Fibroblast of the aortic adventitia (primary cell): ENCODE measurements around the gene AUTS2. TPM values are rescaled to one million over a fixed set of nuclear protein-coding genes. Genes with fewer than 3 reads are reported as not detected.

Experiments
- DNase-seq: peaks from one replicate; pipeline ENCODE4 v3.0.0-alpha.2; 2010; ENCODE audit warnings: low read depth
- H3K4me3 ChIP-seq: 2 replicates; pipeline ENCODE4 v1.5.1; 2011; ENCODE audit warnings: low read depth, mild to moderate bottlenecking, control low read depth, low read length, moderate library complexity
- total RNA-seq: library from RNA; depleted of rRNA; stranded (reverse); fragments of >200 nt; gene quantifications from 2 replicates; pipeline ENCODE4 v1.2.3, GENCODE V29; 2012; ENCODE audit warnings: low replicate concordance
- TF ChIP-seq, protein P1 (sequence below): IDR thresholded peaks from 2 replicates; pipeline ENCODE4 v1.5.1; 2011; ENCODE audit warnings: mild to moderate bottlenecking, low read length, control low read depth, inconsistent platforms; ENCODE audit not compliant: insufficient read depth

Gene AUTS2
- total RNA-seq, 1 donor: 10.7 TPM

DNA sequence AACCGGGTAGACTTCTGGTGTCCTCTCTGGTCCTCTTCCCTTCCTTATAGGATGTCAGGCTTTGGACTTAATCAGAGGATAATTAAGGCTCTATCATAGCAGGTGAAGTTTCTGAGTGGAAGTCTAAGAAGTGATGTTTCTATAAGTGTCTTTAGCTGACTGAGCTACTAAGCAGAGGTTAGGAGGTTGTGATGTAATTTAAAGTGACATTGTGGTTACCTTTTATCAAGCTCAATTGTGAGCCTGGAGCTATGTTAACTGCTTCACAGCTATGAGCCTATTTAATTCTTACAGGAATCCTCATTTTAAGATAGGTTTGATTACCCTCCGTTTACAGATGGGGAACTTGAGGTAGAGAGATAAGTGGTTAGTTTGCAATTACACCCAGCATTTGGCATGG, 365.1 kb downstream of the AUTS2 start:
- no peak overlapping the region for H3K4me3 ChIP-seq
- TF ChIP-seq, protein P1, sequence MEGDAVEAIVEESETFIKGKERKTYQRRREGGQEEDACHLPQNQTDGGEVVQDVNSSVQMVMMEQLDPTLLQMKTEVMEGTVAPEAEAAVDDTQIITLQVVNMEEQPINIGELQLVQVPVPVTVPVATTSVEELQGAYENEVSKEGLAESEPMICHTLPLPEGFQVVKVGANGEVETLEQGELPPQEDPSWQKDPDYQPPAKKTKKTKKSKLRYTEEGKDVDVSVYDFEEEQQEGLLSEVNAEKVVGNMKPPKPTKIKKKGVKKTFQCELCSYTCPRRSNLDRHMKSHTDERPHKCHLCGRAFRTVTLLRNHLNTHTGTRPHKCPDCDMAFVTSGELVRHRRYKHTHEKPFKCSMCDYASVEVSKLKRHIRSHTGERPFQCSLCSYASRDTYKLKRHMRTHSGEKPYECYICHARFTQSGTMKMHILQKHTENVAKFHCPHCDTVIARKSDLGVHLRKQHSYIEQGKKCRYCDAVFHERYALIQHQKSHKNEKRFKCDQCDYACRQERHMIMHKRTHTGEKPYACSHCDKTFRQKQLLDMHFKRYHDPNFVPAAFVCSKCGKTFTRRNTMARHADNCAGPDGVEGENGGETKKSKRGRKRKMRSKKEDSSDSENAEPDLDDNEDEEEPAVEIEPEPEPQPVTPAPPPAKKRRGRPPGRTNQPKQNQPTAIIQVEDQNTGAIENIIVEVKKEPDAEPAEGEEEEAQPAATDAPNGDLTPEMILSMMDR: no peak
- DNase-seq: no peak

DNA sequence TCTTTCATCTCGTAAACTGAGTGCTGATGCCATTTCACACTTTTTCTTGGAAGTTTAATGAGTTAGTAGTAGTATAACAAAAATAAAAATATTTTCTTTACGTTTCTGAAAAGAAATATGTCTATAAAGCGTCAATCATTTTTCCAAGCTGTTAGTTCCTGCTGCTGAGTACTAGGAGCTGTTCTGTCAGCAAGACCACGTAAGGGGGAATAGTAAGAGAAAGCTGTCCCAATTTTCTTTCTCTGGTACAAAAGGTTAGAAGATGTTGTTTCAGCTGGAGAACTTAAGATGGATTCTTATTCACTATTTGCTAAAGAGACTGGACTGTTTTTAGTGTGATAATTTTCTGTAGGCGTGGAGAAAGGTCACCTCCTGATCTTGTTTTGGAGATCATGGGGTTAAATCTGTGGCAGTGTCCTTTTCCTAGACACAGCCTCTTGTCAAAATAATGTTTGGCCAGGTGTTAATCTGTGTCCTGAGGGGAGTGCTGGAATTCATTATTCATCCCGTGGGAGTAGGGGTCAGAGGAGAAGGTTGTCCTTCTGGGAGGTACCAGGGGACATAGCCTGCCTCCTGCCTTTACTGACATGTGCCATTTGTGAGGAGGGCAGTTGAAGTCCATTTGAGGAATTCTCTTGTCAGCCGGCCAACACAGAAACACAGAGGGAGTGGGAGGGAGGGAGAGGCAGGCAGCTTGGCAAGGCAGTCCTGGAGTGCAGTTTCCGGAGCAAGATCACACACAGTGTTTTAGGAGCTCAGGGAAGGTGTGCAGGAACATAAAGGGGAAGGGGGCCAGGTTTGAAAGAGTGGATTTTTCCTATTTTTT, 368.7 kb downstream of the AUTS2 start:
- DNase-seq: no peak
- H3K4me3 ChIP-seq: no peak overlapping the region
- TF ChIP-seq, protein P1: no peak

DNA sequence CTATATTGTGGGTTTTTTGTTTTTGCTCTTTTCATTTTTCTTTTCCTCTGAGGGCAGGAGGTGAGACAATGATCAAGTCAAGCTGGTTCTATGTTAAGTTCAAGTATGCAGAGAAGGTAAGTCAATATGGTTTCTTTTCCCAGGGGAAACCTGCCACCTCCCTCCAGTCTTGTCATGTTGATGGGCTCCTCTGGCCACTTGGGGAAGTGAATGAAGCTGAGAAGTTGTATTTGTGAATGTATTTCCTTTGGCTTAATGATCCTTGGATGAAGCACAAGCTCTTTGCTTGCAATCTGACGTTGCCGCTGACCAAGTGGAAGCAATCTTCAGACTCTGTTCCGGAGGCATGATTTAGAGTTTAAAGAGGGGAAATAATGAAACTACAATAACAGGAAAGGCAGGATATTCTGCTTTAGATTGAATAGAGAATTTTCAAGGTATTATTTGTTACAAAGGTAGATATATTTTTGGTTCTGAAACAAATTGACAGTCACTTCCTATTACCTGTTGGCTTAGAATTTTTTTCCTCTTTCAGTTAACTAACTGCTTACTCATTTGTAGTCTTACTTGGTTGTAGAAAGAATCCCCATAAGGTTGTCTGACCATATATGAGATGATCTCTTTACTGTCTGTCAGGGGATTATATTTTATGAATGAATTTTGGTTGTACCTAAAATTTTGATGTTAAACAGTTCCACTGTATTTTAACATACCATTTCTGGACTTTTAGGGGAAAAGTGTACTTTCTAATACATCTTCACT, 369.6 kb downstream of the AUTS2 start:
- no peak for DNase-seq
- TF ChIP-seq, protein P1: no peak
- no peak overlapping the region for H3K4me3 ChIP-seq

GRCh38 chr7:69968969-69969556, 370.8 kb downstream of the AUTS2 start:
- no peak overlapping the region for H3K4me3 ChIP-seq
- no peak for DNase-seq
- TF ChIP-seq, protein P1: no peak

DNA sequence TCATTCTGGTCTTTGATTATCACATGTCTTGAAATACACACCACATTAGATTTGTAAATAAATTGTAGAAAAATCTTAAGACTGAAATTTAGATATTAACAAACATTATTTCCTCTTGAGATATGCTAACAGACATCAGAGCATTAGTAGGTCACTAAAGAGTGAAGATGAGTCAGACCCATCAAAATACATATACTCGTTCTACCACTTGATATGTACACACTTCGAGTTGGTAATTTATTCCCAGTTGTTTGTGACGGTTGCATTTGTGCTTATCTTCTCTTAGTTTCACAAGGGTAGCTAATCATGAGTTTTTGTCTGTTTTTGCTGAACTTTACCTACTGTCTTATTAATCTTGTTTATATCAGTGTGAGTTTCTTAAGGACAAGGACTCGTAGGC, 383.4 kb downstream of the AUTS2 start:
- no peak for DNase-seq
- H3K4me3 ChIP-seq: no peak overlapping the region
- TF ChIP-seq, protein P1: no peak

DNA sequence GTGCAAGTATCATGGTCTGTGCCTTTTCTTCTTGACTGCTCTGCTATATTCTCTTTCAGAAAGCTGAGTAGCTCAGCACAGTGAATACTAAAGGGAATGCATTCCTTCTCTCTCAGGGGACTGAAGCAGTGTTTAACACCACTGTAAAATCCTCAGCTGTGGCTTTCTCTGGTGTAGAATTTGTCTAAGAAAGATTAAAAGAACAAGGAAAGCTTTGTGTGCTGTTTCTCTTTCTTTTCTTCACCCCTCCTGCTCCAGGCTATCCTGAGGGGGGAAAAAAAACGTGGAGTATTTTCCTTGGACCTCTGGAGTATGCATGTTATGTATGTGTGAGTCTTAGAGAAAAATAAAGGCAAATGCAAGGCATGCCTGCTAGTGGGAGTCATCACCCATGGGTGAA, 383.9 kb downstream of the AUTS2 start:
- no peak for DNase-seq

More for the DNA sequence above, 383.9 kb downstream of the AUTS2 start:
- TF ChIP-seq, protein P1: no peak
- H3K4me3 ChIP-seq: no peak overlapping the region
